HCT116 (cell line): ENCODE data around the gene RNF166. TPM values are rescaled to one million over a fixed set of nuclear protein-coding genes. Genes with fewer than 3 reads are reported as not detected.

Source experiments
- ATAC-seq: fragments of 200-7000 bp; cut with Tn5 transposase; 2 replicates; pipeline ENCODE4 v1.9.1; 2020; ENCODE audit warnings: mild to moderate bottlenecking, moderate library complexity
- BruUV-seq: library from RNA; stranded (reverse); fragments of 400-500 nt; replicated peaks from 2 replicates; lab custom pipeline; 2021; lab: Mats Ljungman, UMichigan
- CTCF ChIA-PET: fragments of 300-600 bp; sonication (Branson Sonifier 250); formaldehyde crosslinking; loops from one replicate; lab custom pipeline; 2021; ENCODE audit warnings: antibody characterized with exemption; lab: Charles Lee
- POLR2A ChIA-PET: fragments of 300-600, 350-600 bp; sonication (Branson Sonifier 250); formaldehyde crosslinking; loops from one replicate; lab custom pipeline; 2021; ENCODE audit warnings: antibody characterized with exemption; lab: Charles Lee
- RAD21 ChIA-PET, 2 experiments: fragments of 300-600 bp; sonication (Branson Sonifier 250); formaldehyde crosslinking; loops; one replicate each; lab custom pipeline; 2023; ENCODE audit warnings: low total read pairs in 2 of 2; ENCODE audit not compliant: uncharacterized antibody in 2 of 2, unreplicated experiment in 2 of 2, low non-redundant PET in 1 of 2; lab: Charles Lee
- DNase-seq: peaks from one replicate; pipeline ENCODE4 v3.0.0-alpha.2; 2010; ENCODE audit warnings: low read depth, low spot score
- H2AFZ ChIP-seq: fragments of 200-600 bp; shearing (Covaris generic), sonication (generic); 2 replicates; pipeline ENCODE4 v1.6.1; 2017; ENCODE audit warnings: low read depth, mixed run types, mixed read lengths, antibody characterized with exemption, low read length; ENCODE audit not compliant: poor library complexity, severe bottlenecking
- H3K27ac ChIP-seq: 2 replicates; pipeline ENCODE4 v1.5.1; 2012; ENCODE audit warnings: low read depth, low read length
- H3K27me3 ChIP-seq: fragments of 200-600 bp; sonication (generic); 2 replicates; pipeline ENCODE4 v1.6.1; 2016; ENCODE audit warnings: mixed run types, low read length, mixed read lengths; ENCODE audit not compliant: insufficient read depth
- H3K36me3 ChIP-seq, 2 experiments: fragments of 200-500 bp in 1 of 2; fragments of 200-600 bp in 1 of 2; sonication (Bioruptor generic) in 1 of 2; sonication (generic) in 1 of 2; 2 replicates each; pipeline versions ENCODE4 v1.5.1 to v1.6.1; 2014 to 2016; ENCODE audit warnings: low read length in 2 of 2, inconsistent platforms in 1 of 2, mixed read lengths in 1 of 2, mixed run types in 1 of 2; ENCODE audit not compliant: insufficient read depth in 2 of 2, control insufficient read depth in 1 of 2
- H3K4me1 ChIP-seq, 2 experiments: fragments of 200-600 bp in 1 of 2; sonication (generic) in 1 of 2; 2 replicates each; pipeline versions ENCODE4 v1.5.1 to v1.6.1; 2012 to 2017; ENCODE audit warnings: low read length in 2 of 2, inconsistent platforms in 1 of 2, mild to moderate bottlenecking in 1 of 2, mixed read lengths in 1 of 2, mixed run types in 1 of 2, moderate library complexity in 1 of 2; ENCODE audit not compliant: insufficient read depth in 2 of 2, control insufficient read depth in 1 of 2
- H3K4me2 ChIP-seq: fragments of 200-600 bp; sonication (generic); 2 replicates; pipeline ENCODE4 v1.6.1; 2017; ENCODE audit warnings: mixed run types, low read length, mixed read lengths
- H3K4me3 ChIP-seq, 2 experiments: fragments of 200-600 bp in 1 of 2; sonication (generic) in 1 of 2; replicated peaks in 1 of 2; 2 replicates each; pipeline ENCODE4 v1.5.1; 2011 to 2016; ENCODE audit warnings: low read length in 2 of 2, control low read depth in 1 of 2, low read depth in 1 of 2, mild to moderate bottlenecking in 1 of 2, mixed read lengths in 1 of 2, mixed run types in 1 of 2
- H3K79me2 ChIP-seq: fragments of 200-600 bp; sonication (generic); 2 replicates; pipeline ENCODE4 v1.6.1; 2017; ENCODE audit warnings: mild to moderate bottlenecking, mixed run types, low read length, moderate library complexity, mixed read lengths; ENCODE audit not compliant: insufficient read depth
- H3K9ac ChIP-seq: fragments of 200-600 bp; sonication (generic); 2 replicates; pipeline ENCODE4 v1.6.1; 2016; ENCODE audit warnings: low read length, mixed read lengths
- H3K9me2 ChIP-seq: fragments of 200-600 bp; sonication (generic), shearing (Covaris generic); 2 replicates; pipeline ENCODE4 v1.6.1; 2017; ENCODE audit warnings: mixed run types, mild to moderate bottlenecking, moderate library complexity; ENCODE audit not compliant: insufficient read depth
- H3K9me3 ChIP-seq, 2 experiments: fragments of 200-500 bp in 1 of 2; fragments of 200-600 bp in 1 of 2; sonication (Bioruptor generic) in 1 of 2; sonication (generic) in 1 of 2; 2 replicates each; pipeline ENCODE4 v1.6.1; 2014 to 2017; ENCODE audit warnings: low read length in 2 of 2, mixed read lengths in 2 of 2, inconsistent platforms in 1 of 2, low read depth in 1 of 2, mild to moderate bottlenecking in 1 of 2, mixed run types in 1 of 2, moderate library complexity in 1 of 2; ENCODE audit not compliant: control insufficient read depth in 1 of 2, insufficient read depth in 1 of 2
- H4K20me1 ChIP-seq: fragments of 200-600 bp; sonication (generic), shearing (Covaris generic); 2 replicates; pipeline ENCODE4 v1.6.1; 2017; ENCODE audit warnings: mixed run types, mild to moderate bottlenecking, moderate library complexity; ENCODE audit not compliant: insufficient read depth
- ATF3 ChIP-seq: IDR thresholded peaks from 2 replicates; pipeline ENCODE4 v1.6.1; 2012
- CTCF ChIP-seq, 3 experiments: fragments of 200-600 bp in 1 of 3; sonication (generic) in 1 of 3; IDR thresholded peaks in 2 of 3; conservative IDR thresholded peaks in 1 of 3; 2 replicates each; pipeline ENCODE4 v1.5.1; 2012 to 2017; ENCODE audit warnings: low read depth in 2 of 3, low read length in 2 of 3, antibody characterized with exemption in 1 of 3, borderline replicate concordance in 1 of 3, control low read depth in 1 of 3, mild to moderate bottlenecking in 1 of 3, mixed read lengths in 1 of 3, mixed run types in 1 of 3, moderate library complexity in 1 of 3; ENCODE audit not compliant: insufficient read depth in 1 of 3
- EGR1 ChIP-seq: IDR thresholded peaks from 2 replicates; pipeline ENCODE4 v1.6.1; 2012; ENCODE audit warnings: low read depth
- JUND ChIP-seq: IDR thresholded peaks from 2 replicates; pipeline ENCODE4 v1.6.1; 2012
- POLR2A ChIP-seq: IDR thresholded peaks from 2 replicates; pipeline ENCODE4 v1.7.0; 2011; ENCODE audit warnings: borderline replicate concordance; ENCODE audit not compliant: insufficient read depth, insufficient read length; ENCODE audit errors: extremely low read depth
- POLR2AphosphoS5 ChIP-seq: IDR thresholded peaks from 2 replicates; pipeline ENCODE4 v1.6.1; 2011; ENCODE audit warnings: mild to moderate bottlenecking, low read depth, low read length, moderate library complexity
- RAD21 ChIP-seq: IDR thresholded peaks from 2 replicates; pipeline ENCODE4 v1.6.1; 2012; ENCODE audit warnings: low read depth, mild to moderate bottlenecking
- SIN3A ChIP-seq: IDR thresholded peaks from 2 replicates; pipeline ENCODE4 v1.6.1; 2012; ENCODE audit warnings: low read depth
- SP1 ChIP-seq: IDR thresholded peaks from 2 replicates; pipeline ENCODE4 v1.6.1; 2012; ENCODE audit warnings: low read depth
- SRF ChIP-seq: IDR thresholded peaks from 2 replicates; pipeline ENCODE4 v1.6.1; 2012; ENCODE audit warnings: low read depth
- TCF7L2 ChIP-seq: IDR thresholded peaks from 2 replicates; pipeline ENCODE4 v1.7.0; 2011; ENCODE audit warnings: borderline replicate concordance, inconsistent platforms; ENCODE audit not compliant: insufficient read depth, insufficient read length; ENCODE audit errors: extremely low read depth
- YY1 ChIP-seq: IDR thresholded peaks from 2 replicates; pipeline ENCODE4 v1.6.1; 2011; ENCODE audit warnings: low read length, low read depth, moderate library complexity, mild to moderate bottlenecking; ENCODE audit not compliant: insufficient replicate concordance; ENCODE audit errors: extremely low read depth
- ZBTB33 ChIP-seq: IDR thresholded peaks from 2 replicates; pipeline ENCODE4 v1.6.1; 2011; ENCODE audit warnings: mild to moderate bottlenecking, low read length, moderate library complexity; ENCODE audit not compliant: insufficient replicate concordance; ENCODE audit errors: extremely low read depth
- ZFX ChIP-seq: fragments of 450-650 bp; IDR thresholded peaks from 2 replicates; pipeline ENCODE4 v1.6.1; 2017
- ZNF274 ChIP-seq: fragments of 200-500 bp; sonication (Bioruptor generic); IDR thresholded peaks from 2 replicates; pipeline ENCODE4 v1.6.1; 2014; ENCODE audit warnings: mild to moderate bottlenecking, low read depth, low read length, inconsistent platforms
- intact Hi-C: fragments of 100-400 bp; cut with micrococcal nuclease; formaldehyde crosslinking; loops from 2 replicates; pipeline ENCODE4 v1.10.0; 2022
- total RNA-seq: library from RNA; stranded (reverse); gene quantifications from one replicate; pipeline ENCODE4 v1.2.1, GENCODE V29; 2021; ENCODE audit not compliant: unreplicated experiment

Gene RNF166
- total RNA-seq, 1 experiment from 2014 or later: 39.4 TPM

GRCh38 chr16:88752386-88753002 is 46.3 kb upstream of the RNF166 start:
- TF ChIP-seq ATF3 (no peak), SIN3A (no peak), JUND (no peak), ZFX (no peak), ZNF274 (no peak), CTCF (IDR thresholded peaks at IDR 0.05 in 2 of 3, conservative IDR thresholded peaks at IDR 0.05 in 1 of 3; ENCODE audit: borderline replicate concordance in 1 of 3, insufficient read depth in 1 of 3, low read depth in 2 of 3, low read length in 2 of 3) (no peak), YY1 (no peak), TCF7L2 (no peak), SP1 (no peak), POLR2A (no peak), SRF (no peak), EGR1 (no peak), RAD21 (no peak), POLR2AphosphoS5 (no peak), ZBTB33 (no peak)
- Histone ChIP-seq H3K27ac (no peak overlapping the region), H3K4me3 (no peak overlapping the region), H3K9ac (no peak overlapping the region), H3K4me2 (no peak overlapping the region), H3K36me3 (peaks cover 2 to 13% of the 10 kb centered on the region in 2 experiments; a peak in 2 of 4 replicates), H3K79me2 (peaks cover 90% of the 10 kb centered on the region), H3K4me1 (peaks cover 0 to 12% of the 10 kb centered on the region in 2 experiments; a peak in 2 of 4 replicates), H3K9me3 (no peaks in the 10 kb centered on the region), H3K9me2 (no peaks in the 10 kb centered on the region), H3K27me3 (no peaks in the 10 kb centered on the region), H2AFZ (no peak overlapping the region), H4K20me1 (peaks cover 11% of the 10 kb centered on the region; the same call in 1 of the 2 replicates)
- no TSS peak for BruUV-seq
- CTCF ChIA-PET: no interaction called here
- no peak for ATAC-seq
- intact Hi-C loops: no loop called here
- RAD21 ChIA-PET: no interaction called here
- DNase-seq: no peak
- POLR2A ChIA-PET: no interaction called here
